Glutamatergic neuron (in vitro differentiated cells): ENCODE results near the gene CDK11A. TPM values are rescaled to one million over a fixed set of nuclear protein-coding genes. Genes with fewer than 3 reads are reported as not detected.

ENCODE experiments used
- total RNA-seq: library from RNA; stranded (reverse); fragmentation: NEBNext Ultra II Directional; extraction: Animal tissue kit (Norgen Biotek cat#: 25700); gene quantifications from one replicate; pipeline ENCODE4 v1.2.1, GENCODE V29; 2021; ENCODE audit not compliant: unreplicated experiment

Gene CDK11A
- total RNA-seq, 1 donor from 2014 or later, result 62.8 TPM

Other genes with a start within 250 kb of the CDK11A start
- 32.1 TPM for gene ATAD3A, start 212.2 kb downstream of the CDK11A start, total RNA-seq
- 24.4 TPM for gene TMEM240, start 183.7 kb downstream of the CDK11A start, total RNA-seq
- gene SSU72, start 149.5 kb downstream of the CDK11A start, total RNA-seq, result 123 TPM
- gene FNDC10, start 124.2 kb downstream of the CDK11A start, total RNA-seq, result 11.9 TPM
- 77.7 TPM for gene MIB2, start 108.9 kb downstream of the CDK11A start, total RNA-seq
- gene MMP23B, start 92.2 kb downstream of the CDK11A start, total RNA-seq, result 162 TPM
- 32.7 TPM for gene CDK11B, start 65.4 kb downstream of the CDK11A start, total RNA-seq
- 151 TPM for gene SLC35E2B, start 31.6 kb downstream of the CDK11A start, total RNA-seq
- gene NADK, start 54.1 kb upstream of the CDK11A start, total RNA-seq, result 66.0 TPM
- gene GNB1, start 166.7 kb upstream of the CDK11A start, total RNA-seq, result 734 TPM
- 5.2 TPM for gene CALML6, start 190.9 kb upstream of the CDK11A start, total RNA-seq
- 5.4 TPM for gene TMEM52, start 194.9 kb upstream of the CDK11A start, total RNA-seq